GM23248 (cell line): Measurements from ENCODE around the gene FICD.

ENCODE experiments used
- EZH2 ChIP-seq: fragments of 200-600 bp; sonication (generic); IDR thresholded peaks from 2 replicates; pipeline ENCODE4 v1.6.1; 2018; ENCODE audit warnings: antibody characterized with exemption, mild to moderate bottlenecking; ENCODE audit not compliant: insufficient read depth, poor library complexity, severe bottlenecking
- EZH2phosphoT487 ChIP-seq: fragments of 200-600 bp; sonication (generic); IDR thresholded peaks from 2 replicates; pipeline ENCODE4 v1.6.1; 2018; ENCODE audit warnings: antibody characterized with exemption, moderate library complexity, mild to moderate bottlenecking, low read depth; ENCODE audit not compliant: insufficient read depth

DNA sequence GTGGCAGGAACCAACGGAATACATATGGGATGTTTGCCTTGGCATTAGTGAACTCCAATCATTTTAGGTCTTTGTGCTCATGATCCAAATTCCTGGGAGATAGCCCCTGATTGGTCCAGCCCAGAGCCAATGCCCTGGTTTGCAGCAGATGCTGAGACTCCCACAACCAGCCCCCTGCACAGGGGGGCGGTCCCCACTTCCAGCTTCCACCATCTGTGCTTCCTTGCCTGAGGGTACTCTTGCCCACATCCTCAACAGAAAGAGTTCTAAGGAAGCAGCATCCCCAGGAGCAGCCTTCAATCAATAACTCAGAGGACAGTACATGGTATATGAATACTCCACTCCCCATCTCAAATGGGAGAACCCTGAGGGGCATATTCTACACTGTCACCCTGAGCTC is 39.7 kb upstream of the FICD start:
- TF ChIP-seq EZH2 = no peak
- TF ChIP-seq EZH2phosphoT487 = no peak
